Stimulated activated CD8-positive, alpha-beta memory T cell treated with anti-CD3 and anti-CD28 coated beads, Interleukin-15, amount 100 ng/mL, for 4 hours (primary cell): ENCODE results near the gene EFCAB11.

ENCODE experiments used
- DNase-seq, 2 donors: peaks; one replicate each; pipeline ENCODE4 v3.0.0-alpha.2; 2020; ENCODE audit warnings: low read depth in 2 of 2

EFCAB11 gene

GRCh38 chr14:89957376-89957775 lies 2.8 kb upstream of the EFCAB11 start:
- DNase-seq, result no peak

GRCh38 chr14:89956661-89957009 lies 2.1 kb upstream of the EFCAB11 start:
- no peak for DNase-seq

- DNase-seq, result peak; percentile 94 to 96
Observed at GRCh38 chr14:89955745-89956660, 1.5 kb upstream of the EFCAB11 start, which contains the start of gene TDP1. TSS of gene TDP1 (plus strand) at chr14:89955927. CDS start at chr14:89963115, 7,188 bp downstream.

- no peak for DNase-seq
Observed at GRCh38 chr14:89955022-89955744, 653 bp upstream of the EFCAB11 start.

DNA sequence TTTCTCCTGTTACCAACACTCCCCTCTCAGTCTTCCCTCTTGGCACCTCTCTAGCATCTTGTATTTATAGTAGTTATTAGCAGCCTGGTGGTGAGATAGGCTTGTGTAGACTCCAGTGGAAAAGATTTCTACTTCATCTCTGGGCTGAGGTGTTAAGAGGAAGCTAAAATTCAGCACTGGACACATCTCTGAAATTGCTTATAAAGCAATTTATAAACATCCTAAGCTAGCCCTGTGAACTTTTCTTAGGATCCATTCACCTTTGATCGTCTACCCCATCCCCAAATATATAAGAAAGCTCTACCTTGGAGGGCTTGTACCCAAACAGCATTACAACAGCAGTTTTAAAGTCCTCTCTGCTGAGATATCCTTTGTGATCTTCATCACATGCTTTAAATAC lies 928 bp downstream of the EFCAB11 start:
- DNase-seq, result no peak

DNA sequence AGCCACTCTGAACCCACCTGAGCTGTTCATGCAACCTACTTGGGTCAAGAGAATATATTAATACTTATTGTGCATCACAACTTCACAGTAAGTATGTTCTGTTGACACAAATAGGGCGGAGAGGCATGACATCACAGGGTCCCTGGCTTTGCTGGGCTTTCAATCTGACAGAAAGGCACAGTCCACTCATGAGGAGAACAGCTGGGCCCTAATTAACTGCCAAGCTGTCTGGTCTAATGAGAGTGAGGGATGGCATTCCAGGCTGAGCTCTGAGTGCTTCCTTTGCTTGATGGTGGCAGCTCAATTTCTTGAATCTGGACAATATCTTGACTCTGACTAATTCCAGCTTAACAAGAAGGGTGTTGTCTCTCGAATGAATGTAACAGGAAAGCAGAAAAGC lies 2.0 kb downstream of the EFCAB11 start:
- no peak for DNase-seq

- no peak for DNase-seq
Observed at GRCh38 chr14:89947344-89947743, 7.2 kb downstream of the EFCAB11 start.

GRCh38 chr14:89941830-89942377 lies 12.6 kb downstream of the EFCAB11 start:
- DNase-seq, result no peak

GRCh38 chr14:89936654-89937185 lies 17.8 kb downstream of the EFCAB11 start:
- no peak for DNase-seq

DNA sequence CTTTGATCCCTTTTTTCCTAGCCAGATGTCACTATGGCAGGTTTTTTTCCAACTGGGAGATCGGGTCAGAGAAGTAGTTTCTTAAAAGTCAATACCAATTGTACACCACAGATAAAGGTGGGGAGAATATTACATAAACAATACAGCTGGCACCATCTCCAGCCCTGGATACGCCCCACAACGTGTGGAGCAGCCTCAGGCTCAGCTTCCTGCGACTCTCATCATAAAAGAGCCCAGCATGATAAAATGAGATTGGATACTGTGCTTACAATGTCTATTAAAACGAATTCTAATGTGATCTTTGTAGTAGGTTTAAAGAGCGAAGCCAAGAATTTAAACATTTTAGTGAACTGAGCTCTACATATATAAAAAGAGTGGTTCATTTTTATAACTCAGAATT lies 21.5 kb downstream of the EFCAB11 start:
- no peak for DNase-seq

DNA sequence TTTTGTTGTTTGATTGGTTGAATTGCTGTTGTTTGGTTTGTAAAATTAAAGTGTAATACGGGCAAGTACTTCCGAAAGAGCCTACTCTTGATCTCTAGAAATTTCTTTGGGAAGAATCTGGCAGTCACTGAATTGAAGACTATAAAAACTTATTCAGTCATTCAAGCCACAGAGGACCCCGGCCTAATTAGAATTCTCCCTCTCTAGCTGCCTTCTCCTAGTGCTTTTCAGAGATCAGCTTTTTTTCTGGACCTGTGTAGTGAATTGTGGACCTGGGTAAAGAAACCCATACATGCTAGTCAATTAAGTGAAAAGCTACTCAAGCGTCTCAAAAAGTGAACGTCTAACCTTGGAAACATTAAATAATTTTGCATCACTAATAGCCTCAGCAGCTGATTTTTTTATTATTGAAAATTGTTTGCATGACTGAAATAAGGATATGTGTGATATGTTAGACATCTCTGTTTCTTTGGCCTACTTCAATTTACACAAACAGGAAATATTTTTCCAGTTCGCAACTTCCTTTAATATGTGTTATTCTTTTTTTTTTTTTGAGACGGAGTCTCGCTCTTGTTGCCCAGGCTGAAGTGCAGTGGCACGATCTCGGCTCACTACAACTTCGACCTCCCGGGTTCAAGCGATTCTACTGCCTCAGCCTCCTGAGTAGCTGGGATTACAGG lies 27.2 kb downstream of the EFCAB11 start:
- no peak for DNase-seq

- no peak for DNase-seq
Observed at GRCh38 chr14:89926694-89927093, 27.8 kb downstream of the EFCAB11 start.

- no peak for DNase-seq
Observed at GRCh38 chr14:89924268-89924667, 30.3 kb downstream of the EFCAB11 start.

- DNase-seq, result no peak
Observed at GRCh38 chr14:89922031-89922907, 32.3 kb downstream of the EFCAB11 start.

DNA sequence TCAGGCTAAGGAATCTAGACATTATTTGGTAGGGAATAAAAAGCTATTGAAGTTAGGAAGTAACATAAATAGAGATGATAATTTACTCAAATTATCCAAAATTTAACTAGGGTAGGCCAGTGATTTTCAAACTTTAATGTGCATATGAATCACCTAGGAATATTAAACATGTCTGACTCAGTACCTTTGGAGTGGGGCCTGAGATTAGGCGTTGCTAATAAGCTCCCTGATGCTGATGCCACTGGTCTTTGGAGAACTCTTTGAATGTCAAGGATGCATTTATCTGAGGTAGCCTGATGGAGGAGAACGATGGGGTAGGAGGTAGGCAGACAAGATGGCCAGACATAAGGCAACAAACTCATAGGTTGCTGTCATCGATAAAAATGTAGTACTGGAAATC lies 33.2 kb downstream of the EFCAB11 start:
- no peak for DNase-seq

DNA sequence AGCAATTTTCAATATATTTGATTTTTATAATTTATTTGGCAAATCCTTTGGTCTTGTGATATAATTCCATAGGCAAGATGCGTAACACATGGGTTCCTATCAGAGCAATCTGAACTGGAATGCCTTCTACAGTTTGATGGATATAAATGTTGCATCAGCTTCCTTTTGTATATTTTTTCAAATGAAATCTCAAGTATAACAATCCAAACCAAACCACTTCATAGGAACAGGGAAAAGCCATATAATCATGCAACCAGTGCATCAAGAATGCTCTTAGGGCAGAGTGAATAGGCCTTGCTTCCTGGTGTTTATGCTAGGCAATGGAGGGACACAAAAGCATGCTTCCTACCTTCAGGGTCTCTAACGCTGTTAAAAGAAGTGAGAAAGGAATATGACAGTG lies 34.5 kb downstream of the EFCAB11 start:
- DNase-seq, result no peak

GRCh38 chr14:89918721-89919120 lies 35.8 kb downstream of the EFCAB11 start:
- no peak for DNase-seq

GRCh38 chr14:89915114-89915878 lies 39.2 kb downstream of the EFCAB11 start:
- DNase-seq, result peak; percentile 2 to 35

DNA sequence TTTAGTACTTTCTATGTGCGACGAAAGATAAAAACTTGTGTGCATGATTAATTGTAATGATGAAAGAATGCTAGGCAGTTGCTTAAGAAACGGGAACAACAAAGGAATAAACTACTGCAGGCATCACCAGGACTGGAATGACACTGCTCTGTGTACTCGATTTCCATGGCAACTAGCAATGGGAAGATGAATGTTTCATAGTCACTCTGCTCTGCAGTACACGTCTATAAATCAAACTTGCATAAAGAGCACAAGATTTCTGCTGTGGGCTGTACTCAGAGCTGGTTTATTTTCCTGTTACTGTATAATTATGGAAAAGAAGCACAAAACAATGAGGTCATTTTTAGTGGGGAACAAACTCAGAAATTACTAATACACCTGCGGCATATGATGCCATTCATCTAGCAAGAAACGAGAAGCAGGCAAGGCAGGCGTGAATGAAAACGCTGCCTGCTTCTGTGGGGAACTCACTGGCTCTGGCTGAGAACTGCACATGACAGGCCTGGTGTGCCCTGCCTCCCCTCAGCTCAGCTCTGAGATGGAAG lies 41.8 kb downstream of the EFCAB11 start:
- no peak for DNase-seq

DNA sequence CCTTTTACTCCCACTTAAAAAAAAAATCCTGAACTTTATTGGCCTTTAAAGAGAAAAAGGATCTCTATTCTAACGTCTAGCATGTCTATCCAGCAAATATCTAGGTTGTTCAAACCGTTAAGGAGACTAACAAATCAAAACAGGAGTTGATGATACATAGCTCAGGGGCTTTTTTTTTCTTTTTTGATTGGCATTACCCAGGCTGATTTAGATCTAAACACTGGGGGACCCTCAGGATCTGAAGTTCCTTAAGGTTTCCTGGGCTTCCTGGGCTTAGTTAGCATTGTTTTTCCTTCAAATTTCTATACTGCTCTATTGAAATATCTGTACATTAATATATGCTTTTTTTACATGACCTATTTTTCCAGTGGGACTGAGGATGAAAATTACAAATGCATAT lies 42.3 kb downstream of the EFCAB11 start:
- DNase-seq, result no peak
